IMR-90 (cell line): ENCODE measurements around the gene VPS41. TPM values are rescaled to one million over a fixed set of nuclear protein-coding genes. Genes with fewer than 3 reads are reported as not detected.
A peak's percentile ranks its signal among the peaks of the same experiment; 100 is the strongest.

Experiments
- ATAC-seq: fragments of 200-7000 bp; cut with Tn5 transposase; 2 replicates; pipeline ENCODE4 v1.9.1; 2020; ENCODE audit warnings: low read depth, mild to moderate bottlenecking, moderate library complexity
- BruUV-seq: library from RNA; stranded (reverse); fragments of 400-500 nt; replicated peaks from 2 replicates; lab custom pipeline; 2021; lab: Mats Ljungman, UMichigan
- CTCF ChIA-PET: fragments of 300-600 bp; formaldehyde crosslinking; extraction: SDS; loops from one replicate; lab custom pipeline; 2021; ENCODE audit warnings: antibody characterized with exemption; lab: Yijun Ruan, JAX
- POLR2A ChIA-PET: fragments of 300-600 bp; sonication (Branson Sonifier 250); formaldehyde crosslinking; loops from one replicate; lab custom pipeline; 2022; ENCODE audit warnings: antibody characterized with exemption; ENCODE audit not compliant: unreplicated experiment; lab: Charles Lee
- DNase-seq: peaks from one replicate; pipeline ENCODE4 v3.0.0; 2013
- H2AFZ ChIP-seq: replicated peaks from 2 replicates; pipeline ENCODE3; 2013; ENCODE audit warnings: low read length, mild to moderate bottlenecking; ENCODE audit not compliant: poor library complexity
- H2AK5ac ChIP-seq: 2 replicates; pipeline ENCODE4 v1.6.1; 2013; ENCODE audit warnings: low read depth, low read length, inconsistent platforms
- H2AK9ac ChIP-seq: replicated peaks from 2 replicates; pipeline ENCODE3; 2013; ENCODE audit warnings: mild to moderate bottlenecking, low read depth, low read length, moderate library complexity; ENCODE audit not compliant: poor library complexity
- H2BK120ac ChIP-seq: 2 replicates; pipeline ENCODE4 v1.6.1; 2013; ENCODE audit warnings: low read depth, low read length, inconsistent platforms
- H2BK15ac ChIP-seq: 3 replicates; pipeline ENCODE4 v1.6.1; 2013; ENCODE audit warnings: low read depth, low read length, inconsistent platforms
- H2BK20ac ChIP-seq: 2 replicates; pipeline ENCODE4 v1.6.1; 2013; ENCODE audit warnings: low read depth, mild to moderate bottlenecking, inconsistent platforms, low read length, moderate library complexity
- H2BK5ac ChIP-seq: 2 replicates; pipeline ENCODE4 v1.6.1; 2013; ENCODE audit warnings: mild to moderate bottlenecking, low read depth, low read length, inconsistent platforms; ENCODE audit not compliant: poor library complexity, severe bottlenecking
- H3K14ac ChIP-seq: replicated peaks from 2 replicates; pipeline ENCODE4 v1.6.1; 2013; ENCODE audit warnings: low read depth, low read length, inconsistent platforms
- H3K18ac ChIP-seq: 2 replicates; pipeline ENCODE4 v1.6.1; 2013; ENCODE audit warnings: low read depth, low read length, control low read depth
- H3K23ac ChIP-seq: 2 replicates; pipeline ENCODE4 v1.6.1; 2013; ENCODE audit warnings: low read depth, low read length, inconsistent platforms
- H3K27ac ChIP-seq: 2 replicates; pipeline ENCODE4 v1.5.1; 2013; ENCODE audit warnings: mild to moderate bottlenecking, control low read depth, low read length; ENCODE audit not compliant: insufficient read depth
- H3K27me3 ChIP-seq: 2 replicates; pipeline ENCODE4 v1.6.1; 2013; ENCODE audit warnings: low read length; ENCODE audit not compliant: control insufficient read depth, insufficient read depth
- H3K36me3 ChIP-seq: 2 replicates; pipeline ENCODE4 v1.6.1; 2013; ENCODE audit warnings: low read length, mixed read lengths; ENCODE audit not compliant: control insufficient read depth, insufficient read depth
- H3K4ac ChIP-seq: 2 replicates; pipeline ENCODE4 v1.6.1; 2013; ENCODE audit warnings: low read depth, low read length, inconsistent platforms
- H3K4me1 ChIP-seq: 2 replicates; pipeline ENCODE4 v1.6.1; 2013; ENCODE audit warnings: low read length, mixed read lengths; ENCODE audit not compliant: control insufficient read depth, insufficient read depth
- H3K4me2 ChIP-seq: 2 replicates; pipeline ENCODE4 v1.6.1; 2013; ENCODE audit warnings: low read depth, mild to moderate bottlenecking, control low read depth, low read length, moderate library complexity
- H3K4me3 ChIP-seq: 2 replicates; pipeline ENCODE4 v1.5.1; 2013; ENCODE audit warnings: low read depth, mild to moderate bottlenecking, control low read depth, low read length, moderate library complexity; ENCODE audit not compliant: insufficient read depth
- H3K56ac ChIP-seq: 2 replicates; pipeline ENCODE4 v1.6.1; 2013; ENCODE audit warnings: low read length, inconsistent platforms; ENCODE audit not compliant: insufficient read depth; ENCODE audit errors: extremely low read depth
- H3K79me1 ChIP-seq, 2 experiments: 2 replicates each; pipeline ENCODE4 v1.6.1; 2013; ENCODE audit warnings: low read length in 2 of 2, inconsistent platforms in 1 of 2, low read depth in 1 of 2
- H3K9ac ChIP-seq: 2 replicates; pipeline ENCODE4 v1.6.1; 2013; ENCODE audit warnings: low read depth, low read length, control low read depth
- H3K9me1 ChIP-seq: 2 replicates; pipeline ENCODE4 v1.6.1; 2013; ENCODE audit warnings: low read length, inconsistent platforms; ENCODE audit not compliant: insufficient read depth
- H3K9me3 ChIP-seq: 2 replicates; pipeline ENCODE4 v1.6.1; 2013; ENCODE audit warnings: low read length; ENCODE audit not compliant: control insufficient read depth, insufficient read depth
- H4K20me1 ChIP-seq: 2 replicates; pipeline ENCODE4 v1.6.1; 2013; ENCODE audit warnings: low read length, inconsistent platforms; ENCODE audit not compliant: insufficient read depth
- H4K5ac ChIP-seq: 2 replicates; pipeline ENCODE4 v1.6.1; 2013; ENCODE audit warnings: mild to moderate bottlenecking, low read depth, low read length, control low read depth
- H4K8ac ChIP-seq, 2 experiments: 2 replicates each; pipeline ENCODE4 v1.6.1; 2013; ENCODE audit warnings: low read depth in 2 of 2, low read length in 2 of 2, control low read depth in 1 of 2, inconsistent platforms in 1 of 2
- H4K91ac ChIP-seq: 2 replicates; pipeline ENCODE4 v1.6.1; 2013; ENCODE audit warnings: low read depth, low read length, inconsistent platforms; ENCODE audit not compliant: insufficient read depth
- MAZ ChIP-seq: IDR thresholded peaks from 2 replicates; pipeline ENCODE4 v1.6.1; 2012; ENCODE audit warnings: low read depth, mild to moderate bottlenecking, low read length, improper control_type of control experiment, moderate library complexity, borderline replicate concordance
- SMC3 ChIP-seq: fragments of 150-350 bp; IDR thresholded peaks from 2 replicates; pipeline ENCODE4 v1.6.1; 2016; ENCODE audit warnings: low read depth, mild to moderate bottlenecking, antibody characterized with exemption, low read length, moderate library complexity
- WGBS, 2 experiments: methylation state at CpG; one replicate each; pipeline versions ENCODE4 v1.1.5 to v1.1.7; 2013; ENCODE audit warnings: missing lambda C conversion rate in 2 of 2; ENCODE audit not compliant: insufficient read length in 1 of 2; ENCODE audit errors: extremely low coverage in 2 of 2; 5-methylcytosine and 5-hydroxymethylcytosine counted together
- dilution Hi-C: fragments of 300-500 bp; cut with HindIII; formaldehyde crosslinking; loops from one replicate; pipeline ENCODE4 v1.14.3; 2018; ENCODE audit warnings: low sequenced_read_pairs; ENCODE audit not compliant: unreplicated experiment
- in situ Hi-C: fragments of 300-500 bp; cut with MboI; formaldehyde crosslinking; loops from 3 replicates; pipeline ENCODE4 v1.14.3; 2019; ENCODE audit warnings: low sequenced_read_pairs, inconsistent platforms, mixed read lengths
- intact Hi-C: fragments of 100-400 bp; cut with micrococcal nuclease; formaldehyde crosslinking; loops from 2 replicates; pipeline ENCODE4 v1.10.0; 2022
- polyA plus RNA-seq, 3 experiments: library from polyadenylated mRNA; depleted of rRNA; stranded (reverse); fragments of >200 nt; gene quantifications; 2 replicates each; pipeline ENCODE4 v1.2.3, GENCODE V29; 2012; ENCODE audit warnings: low replicate concordance in 1 of 3
- total RNA-seq: library from RNA; depleted of rRNA; stranded (reverse); fragments of >200 nt; gene quantifications from 2 replicates; pipeline ENCODE4 v1.2.3, GENCODE V29; 2012

Gene VPS41
- total and polyA plus RNA-seq, 2 of the 4 experiments (the other 2 are of a cell fraction), result 16.0 to 28.0 TPM

DNA sequence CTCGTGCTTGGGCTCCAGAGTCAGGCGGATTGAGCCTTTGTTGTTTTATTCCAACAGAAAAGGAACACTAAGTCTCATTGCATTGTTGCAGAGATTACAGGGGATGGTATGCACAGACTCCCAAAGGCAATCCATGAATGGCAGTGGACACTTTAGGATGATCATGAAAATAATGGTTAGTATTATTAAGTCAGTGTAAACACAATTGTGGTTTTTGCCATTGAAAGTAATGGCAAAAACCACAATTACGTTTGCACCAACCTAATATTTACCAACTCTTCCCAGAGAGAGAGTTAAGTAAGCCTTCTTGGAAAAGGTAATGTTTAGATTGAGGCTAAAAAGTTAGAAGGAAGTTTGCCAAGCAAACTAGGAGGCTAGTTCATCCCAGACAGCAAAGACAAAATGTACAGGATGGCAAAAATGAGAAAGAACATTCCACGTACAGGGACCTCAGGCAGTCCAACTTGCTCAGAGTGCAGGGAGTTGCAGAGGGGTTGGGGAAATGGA lies 204.9 kb downstream of the VPS41 start:
- POLR2A ChIA-PET, result no interaction called here
- Histone ChIP-seq H3K79me1 (no peaks in the 10 kb centered on the region), H3K14ac (no peak overlapping the region), H3K9ac (no peak overlapping the region), H3K4me1 (peaks cover 3% of the 10 kb centered on the region; the same call in 1 of the 2 replicates), H2AK9ac (no peak overlapping the region), H3K18ac (peak overlapping the region; percentile 17; the same call in 1 of the 2 replicates), H3K23ac (no peak overlapping the region), H4K8ac (no peak overlapping the region), H3K27ac (peak overlapping the region; percentile 17; the same call in 1 of the 2 replicates), H3K36me3 (no peaks in the 10 kb centered on the region), H4K20me1 (no peaks in the 10 kb centered on the region), H2BK5ac (no peak overlapping the region), H3K27me3 (no peaks in the 10 kb centered on the region; the same call in 1 of the 2 replicates), H2AK5ac (no peak overlapping the region), H4K91ac (no peak overlapping the region), H2BK120ac (no peak overlapping the region), H3K9me1 (no peaks in the 10 kb centered on the region), H4K5ac (no peak overlapping the region), H2BK15ac (no peak overlapping the region), H3K4me3 (no peak overlapping the region), H3K4ac (no peak overlapping the region), H2BK20ac (no peak overlapping the region), H3K4me2 (peak overlapping the region; percentile 39; the same call in 1 of the 2 replicates), H2AFZ (no peak overlapping the region), H3K9me3 (no peaks in the 10 kb centered on the region), H3K56ac (no peak overlapping the region)
- CTCF ChIA-PET, result no interaction called here
- in situ Hi-C loops, result no loop called here
- DNase-seq (peak; percentile 18), ATAC-seq (peak; percentile 70)
- no TSS peak for BruUV-seq
- WGBS, 2 experiments, result 81% methylated on average over 2 of the region's 4 CpGs; no CpG with 5 or more reads in 1 of the 2 experiments
- dilution Hi-C loops, result no loop called here
- intact Hi-C loops, result no loop called here
- TF ChIP-seq SMC3 (no peak), MAZ (no peak)
